Tongue (tissue), 2 donors: ENCODE measurements around the gene SYNPR. TPM values are rescaled to one million over a fixed set of nuclear protein-coding genes. Genes with fewer than 3 reads are reported as not detected.

Experiments
- DNase-seq: peaks from one replicate; pipeline ENCODE4 v3.0.0-alpha.2; 2015
- total RNA-seq: library from RNA; depleted of rRNA; stranded (reverse); fragments of >200 nt; gene quantifications from one replicate; pipeline ENCODE4 v1.2.3, GENCODE V29; 2014

The SYNPR gene
- total RNA-seq, 1 donor from 2014 or later = not detected

DNA sequence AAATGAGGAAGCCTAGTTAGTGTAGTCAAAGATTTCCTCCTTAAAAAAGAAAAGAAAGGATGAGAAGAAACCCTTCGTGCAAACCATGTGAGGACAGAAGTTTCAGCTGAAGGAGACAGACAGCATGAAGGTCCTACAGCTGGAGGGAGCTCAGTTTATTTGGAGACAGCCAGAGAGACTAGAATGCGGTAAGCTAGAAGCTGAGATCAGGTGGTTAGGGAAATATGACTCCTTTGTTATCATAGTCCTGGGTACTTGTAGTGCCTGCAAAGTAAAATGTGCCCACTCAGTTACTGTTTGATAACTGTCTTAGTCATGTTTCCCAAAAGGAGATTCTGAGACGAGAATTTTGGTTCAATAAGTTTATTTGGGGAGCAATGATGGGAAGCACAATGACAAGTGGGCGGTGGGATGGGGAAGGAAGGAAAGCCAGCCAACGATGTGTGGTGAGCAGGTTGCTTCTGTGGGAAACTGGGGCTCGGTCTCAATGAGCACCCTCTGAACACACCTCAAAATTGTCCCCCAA is 195.6 kb downstream of the SYNPR start:
- no peak for DNase-seq

- no peak for DNase-seq
Observed at GRCh38 chr3:63474828-63475518, 196.9 kb downstream of the SYNPR start.

DNA sequence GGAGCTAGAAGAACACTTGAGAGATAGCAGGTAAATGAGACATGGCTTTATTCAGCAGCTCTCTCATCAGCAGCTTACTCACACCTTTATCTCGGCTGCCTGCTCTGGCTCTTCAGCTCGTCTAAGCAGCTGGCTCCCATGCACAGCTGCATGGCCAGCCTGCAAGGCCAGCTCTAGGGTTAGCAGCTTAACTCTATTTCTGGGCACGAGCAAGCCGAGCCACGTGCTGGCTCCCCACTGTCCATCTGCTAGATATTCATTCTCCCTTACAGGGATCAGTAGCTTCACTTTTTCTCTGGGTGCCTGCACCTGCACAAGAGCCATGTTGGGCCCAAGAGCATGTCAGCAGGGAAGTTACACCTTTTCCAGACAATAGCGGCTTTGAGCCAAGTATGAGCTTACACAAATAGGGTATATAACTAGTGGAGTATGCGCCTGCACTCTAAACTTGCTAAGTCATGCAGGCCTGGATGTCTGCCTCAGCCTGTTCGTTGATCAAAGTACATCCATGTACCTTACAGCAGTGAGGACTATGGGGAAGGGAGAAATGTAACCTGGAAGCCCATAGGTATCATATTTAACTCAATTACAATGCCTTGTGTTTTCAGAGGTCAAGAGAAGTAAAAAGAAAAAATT is 199.5 kb downstream of the SYNPR start:
- no peak for DNase-seq

DNA sequence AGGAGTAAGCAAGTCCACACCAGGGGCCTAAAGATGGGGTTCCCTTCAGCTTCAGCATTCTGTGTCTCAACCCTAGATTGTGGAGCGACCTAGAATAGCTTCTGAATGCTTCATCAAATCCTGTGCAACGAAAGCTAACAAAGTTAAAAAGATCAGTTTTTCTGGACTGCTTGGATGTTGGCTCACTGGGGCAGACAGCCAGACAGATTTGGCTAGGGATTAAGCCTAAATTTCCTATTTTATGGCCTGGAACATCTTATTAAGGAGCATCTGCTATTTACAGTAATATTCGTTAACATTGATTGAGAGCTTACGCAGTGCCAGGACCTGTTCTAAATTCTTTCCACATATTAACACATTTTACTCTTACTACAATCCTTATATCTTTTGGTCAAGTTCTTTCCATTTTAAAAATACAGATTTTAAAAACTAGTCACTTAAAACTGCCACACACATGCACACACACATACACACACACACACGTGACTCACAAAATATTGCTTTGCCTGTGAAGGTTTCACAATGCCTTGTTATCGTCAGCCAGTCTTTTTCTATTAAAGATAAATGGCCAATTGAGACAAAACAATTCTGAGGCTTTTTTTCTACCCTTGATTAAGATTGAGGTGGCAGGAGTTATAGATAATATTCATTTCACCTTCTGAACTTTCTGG is 201.0 kb downstream of the SYNPR start:
- no peak for DNase-seq

DNA sequence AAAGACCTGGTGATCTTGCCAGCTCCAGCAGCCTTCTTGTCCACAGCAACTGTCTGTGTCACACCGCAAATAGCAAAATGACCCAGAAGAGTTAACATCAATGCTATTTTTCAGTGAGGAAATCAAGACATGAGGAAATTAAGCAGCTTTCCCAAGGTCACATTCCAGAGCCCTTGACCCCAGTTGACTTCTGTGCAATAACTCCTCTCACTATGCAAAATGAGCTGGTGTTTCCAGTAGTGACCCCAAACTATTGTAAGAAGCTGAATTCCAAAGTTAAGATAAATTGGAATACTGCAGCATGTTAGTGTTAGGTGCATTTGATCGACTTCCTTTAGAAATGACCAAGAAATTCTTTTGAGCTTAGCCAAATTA is 201.5 kb downstream of the SYNPR start:
- DNase-seq = no peak

DNA sequence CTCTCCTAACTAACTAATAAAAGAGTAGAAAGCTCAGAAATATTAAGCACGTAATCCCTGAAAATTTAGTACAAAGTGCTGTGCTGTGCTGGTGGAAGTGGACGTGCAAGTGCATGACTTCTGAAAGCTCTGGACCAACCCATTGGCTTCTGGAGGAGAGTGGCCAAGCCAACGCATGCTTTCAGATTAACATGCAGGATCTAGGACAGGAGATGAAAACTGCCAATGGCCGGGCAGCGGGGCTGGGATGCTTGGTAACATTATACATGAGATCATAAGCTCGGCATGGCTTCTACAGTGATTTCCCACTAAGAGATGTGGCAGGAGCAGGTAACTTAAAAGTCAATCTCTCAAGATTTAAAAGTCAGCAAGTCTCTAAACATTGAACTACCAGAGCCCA is 203.5 kb downstream of the SYNPR start:
- no peak for DNase-seq

DNA sequence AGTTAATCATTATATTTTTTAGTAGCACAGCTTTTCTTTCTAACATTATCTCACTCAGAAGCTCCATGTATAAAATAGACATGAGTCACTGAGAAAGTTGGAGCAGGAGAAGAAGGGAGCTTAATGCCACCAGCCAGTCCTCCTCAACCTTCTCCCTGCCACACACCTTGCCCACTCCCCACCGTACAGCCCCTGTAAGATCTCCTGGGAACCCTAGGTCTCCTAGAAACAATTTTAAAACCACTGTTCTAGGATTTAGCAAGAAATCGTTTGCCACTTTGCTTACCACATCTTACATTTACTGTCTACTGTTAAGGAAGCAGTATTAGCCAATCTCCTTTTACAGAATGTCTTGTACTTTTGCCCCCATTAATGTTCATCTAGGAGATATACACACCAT is 204.2 kb downstream of the SYNPR start:
- no peak for DNase-seq

- DNase-seq = no peak
Observed at GRCh38 chr3:63492464-63492863, 214.4 kb downstream of the SYNPR start.

DNA sequence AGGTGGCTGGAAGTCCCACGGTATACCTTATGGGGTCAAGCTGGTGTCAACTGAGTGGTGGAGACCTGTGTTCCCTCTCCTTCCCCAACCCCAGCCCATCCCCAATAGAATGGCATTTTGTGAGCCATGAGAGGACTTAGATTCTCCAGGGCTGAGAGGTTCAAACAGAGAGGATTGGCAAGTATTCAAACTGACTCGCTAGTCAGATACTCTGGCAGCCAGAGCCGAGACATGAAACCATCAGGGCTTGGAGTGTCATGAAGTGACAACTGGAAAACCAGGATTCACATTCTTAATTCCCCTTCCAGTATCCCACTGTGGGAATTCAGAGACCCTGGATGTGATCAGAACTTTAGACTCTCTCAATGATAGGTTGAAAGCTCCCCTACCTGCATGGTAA is 215.0 kb downstream of the SYNPR start:
- DNase-seq = no peak

DNA sequence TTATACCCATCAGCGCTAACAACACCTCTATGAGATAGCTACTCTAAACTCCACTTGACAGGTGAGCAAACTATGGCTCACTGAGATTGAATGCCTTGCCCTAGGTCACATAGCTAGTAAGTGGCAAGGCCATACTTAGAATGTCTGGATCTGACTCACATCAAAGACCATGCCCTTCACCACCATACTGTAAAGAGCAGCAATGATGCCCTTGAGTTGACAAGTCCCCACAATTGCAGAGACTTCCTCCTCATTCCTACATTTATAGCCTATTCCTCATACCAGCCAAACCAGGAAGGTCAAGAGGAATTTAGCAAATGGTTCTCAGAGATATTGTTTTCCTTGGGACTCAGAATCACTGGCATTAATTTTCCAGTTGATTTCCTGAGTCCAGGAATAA is 216.5 kb downstream of the SYNPR start:
- no peak for DNase-seq

- DNase-seq = no peak
Observed at GRCh38 chr3:63497641-63498040, 219.5 kb downstream of the SYNPR start.

GRCh38 chr3:63500196-63500595 is 222.1 kb downstream of the SYNPR start:
- no peak for DNase-seq

GRCh38 chr3:63508305-63508704 is 230.2 kb downstream of the SYNPR start:
- no peak for DNase-seq

DNA sequence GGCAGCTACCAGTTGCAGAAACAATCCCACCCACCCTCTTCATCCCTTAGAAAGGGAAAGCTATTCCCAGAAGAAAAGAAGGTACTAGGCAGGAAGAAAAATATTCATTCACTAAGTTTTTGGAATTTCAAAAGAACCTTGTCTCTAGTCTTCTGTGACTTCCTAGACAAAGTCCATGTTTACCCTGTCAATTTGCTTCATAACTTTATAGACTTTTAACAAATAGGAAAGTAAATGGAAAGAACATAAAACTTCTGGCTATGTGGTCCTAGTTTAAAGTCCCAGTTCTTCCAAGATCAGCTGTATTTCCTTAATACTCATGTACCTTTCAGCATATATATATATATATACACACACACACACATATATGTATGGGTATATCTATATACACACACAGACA is 230.7 kb downstream of the SYNPR start:
- DNase-seq = no peak

DNA sequence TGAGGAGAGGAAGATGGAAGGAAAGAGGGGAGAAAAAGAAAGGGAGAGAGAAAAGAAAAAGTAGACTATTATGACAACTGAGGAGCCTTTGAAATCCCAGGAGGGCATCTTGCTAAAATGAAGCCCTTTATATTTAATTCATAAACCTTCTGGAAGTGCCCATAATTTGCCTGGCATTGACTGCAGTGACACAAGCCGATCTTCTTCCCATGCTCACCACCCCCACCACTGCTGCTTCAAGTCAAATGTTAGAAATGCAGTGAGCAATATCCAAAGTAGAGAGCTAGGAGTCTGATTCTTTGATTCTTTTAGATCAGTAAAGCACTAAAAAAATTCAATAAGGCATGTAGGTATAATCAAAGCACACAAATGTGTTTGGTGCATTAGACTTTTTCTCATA is 235.7 kb downstream of the SYNPR start:
- DNase-seq = no peak

DNA sequence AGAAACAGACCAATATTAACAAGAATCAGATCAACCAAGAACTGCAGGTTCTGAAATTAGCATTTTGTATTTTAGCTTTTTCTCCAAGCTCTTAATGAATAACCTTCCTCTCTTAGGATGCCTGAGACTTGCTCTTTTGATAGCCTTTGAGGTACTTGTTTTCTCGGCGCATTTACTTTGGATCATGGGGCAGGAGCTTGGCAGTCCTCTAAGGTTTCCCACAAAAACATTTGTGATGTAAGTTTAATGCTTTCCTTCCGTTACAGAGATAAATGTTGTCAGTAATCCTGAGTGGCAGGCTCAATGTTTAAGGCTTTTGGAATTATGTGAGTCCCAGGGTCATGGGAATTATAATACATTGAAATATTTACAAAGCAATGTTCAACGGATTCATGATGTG is 236.6 kb downstream of the SYNPR start:
- DNase-seq = no peak

DNA sequence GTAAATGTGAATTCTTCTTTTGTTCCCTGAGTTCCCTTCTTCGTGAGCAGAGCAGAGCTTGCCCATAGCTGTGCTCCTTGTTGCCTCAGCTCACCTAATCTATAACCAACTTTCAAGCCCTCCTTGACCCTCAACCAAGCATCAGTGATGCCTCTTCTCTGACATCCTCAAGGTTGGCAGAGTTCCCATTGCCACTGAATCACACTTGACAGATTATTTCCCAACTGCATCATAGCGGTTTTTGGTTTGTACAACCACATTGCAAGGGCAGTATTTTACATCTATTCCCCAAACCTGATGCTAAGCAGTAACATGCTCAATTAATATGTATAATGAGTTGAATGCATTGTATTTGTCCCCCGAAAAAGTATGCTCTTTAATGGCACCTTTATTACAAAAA is 241.3 kb downstream of the SYNPR start:
- no peak for DNase-seq

- no peak for DNase-seq
Observed at GRCh38 chr3:63521657-63522056, 243.5 kb downstream of the SYNPR start.

DNA sequence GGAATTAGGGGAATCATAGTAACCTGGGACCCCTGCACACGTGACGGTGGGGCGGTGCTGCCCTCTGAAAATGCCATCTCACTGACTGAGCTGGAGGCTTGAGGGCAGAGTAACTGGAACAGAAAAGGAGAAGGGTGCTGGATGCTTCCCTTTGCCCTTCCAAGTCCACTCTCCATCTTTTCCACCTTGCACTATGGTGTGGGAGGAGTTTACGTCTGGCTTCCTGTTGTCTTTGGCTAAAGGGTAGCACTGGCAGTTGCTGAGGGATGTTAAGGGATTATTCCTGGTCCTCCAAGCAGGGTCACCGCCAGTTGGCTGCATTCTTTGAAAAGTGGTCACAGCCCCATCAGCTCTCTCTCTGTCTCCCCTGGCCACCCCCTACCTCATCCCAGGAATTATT is 245.0 kb downstream of the SYNPR start:
- DNase-seq = no peak

DNA sequence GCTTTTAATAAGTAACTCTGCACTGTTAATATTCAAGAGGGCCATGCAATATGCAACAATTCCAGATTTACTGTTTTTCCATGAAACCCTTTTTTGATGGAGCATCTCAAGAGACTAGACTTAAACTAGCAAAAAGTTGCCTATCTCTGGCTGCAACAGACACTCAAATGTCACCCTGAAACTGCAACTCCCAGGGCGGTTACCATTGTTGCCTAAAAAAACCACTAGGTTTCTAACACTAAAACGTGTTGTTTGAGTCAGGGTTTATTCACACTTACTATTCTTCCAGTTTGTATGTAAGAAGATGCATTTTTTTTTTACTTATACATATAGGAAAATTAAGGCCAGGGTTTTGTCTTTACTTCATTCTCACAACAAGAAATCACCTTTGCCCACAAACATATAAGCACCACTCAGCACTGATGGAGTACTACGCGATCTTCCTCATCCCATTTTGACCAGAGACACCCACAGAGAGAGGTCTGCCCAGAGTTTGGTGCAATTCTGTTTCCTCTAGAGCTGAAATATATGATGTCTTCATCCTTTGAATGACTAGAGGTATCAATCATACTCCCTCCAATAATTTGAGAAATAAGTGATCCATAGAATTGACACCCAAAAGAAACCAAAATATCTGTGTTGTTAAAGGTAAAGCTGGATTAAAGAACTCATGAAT is 250.4 kb downstream of the SYNPR start:
- DNase-seq = no peak

DNA sequence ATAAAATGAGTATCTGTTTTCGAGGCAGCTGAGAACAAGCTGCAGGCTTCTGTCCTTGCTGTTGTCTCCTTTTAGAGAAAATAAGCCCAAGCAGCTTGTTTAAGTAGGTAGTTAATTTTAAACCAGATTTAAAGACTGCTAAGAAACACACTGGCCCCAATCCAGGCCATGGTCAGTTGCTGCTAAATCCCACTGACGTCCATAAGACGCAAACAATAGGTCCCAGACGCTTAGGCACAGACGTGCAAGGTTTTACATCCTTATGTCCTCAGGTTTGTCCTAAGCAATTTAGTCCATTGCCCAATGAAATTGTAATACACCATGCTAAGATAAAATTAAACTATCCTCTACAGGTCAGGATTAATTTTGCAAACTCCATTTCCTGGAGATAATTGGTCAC is 254.4 kb downstream of the SYNPR start:
- DNase-seq = no peak

DNA sequence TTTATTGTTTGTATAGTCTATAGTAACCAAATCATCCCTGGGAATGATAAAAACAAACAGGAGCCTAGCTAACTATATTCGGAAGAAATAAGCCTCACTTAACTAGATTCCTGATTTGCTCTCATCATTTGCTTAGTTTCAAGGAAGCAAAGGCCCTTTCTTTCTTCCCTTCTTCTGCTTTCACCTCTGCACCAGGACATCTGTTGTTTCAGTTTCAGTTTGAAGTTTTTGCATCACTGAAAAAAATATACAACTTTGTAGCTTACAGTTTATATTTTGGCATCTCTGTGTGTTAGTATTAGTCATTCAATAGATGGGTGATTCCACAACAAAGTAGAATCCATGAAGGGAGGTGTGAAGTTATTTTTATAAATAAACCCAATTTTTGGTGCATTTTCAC is 260.8 kb downstream of the SYNPR start:
- no peak for DNase-seq

- DNase-seq = no peak
Observed at GRCh38 chr3:63555767-63556166, 277.7 kb downstream of the SYNPR start.
